DND-41 (cell line): Measurements from ENCODE around the gene HEXIM1.

Source experiments
- ATAC-seq: fragments of 200-7000 bp; cut with Tn5 transposase; 3 replicates; pipeline ENCODE4 v1.9.1; 2021; ENCODE audit warnings: low read depth; ENCODE audit not compliant: insufficient read depth
- DNase-seq: peaks from one replicate; pipeline ENCODE4 v3.0.0-alpha.2; 2020
- H2AFZ ChIP-seq: 2 replicates; pipeline ENCODE4 v1.6.0; 2012; ENCODE audit warnings: low read depth, low read length
- H3K27ac ChIP-seq: 2 replicates; pipeline ENCODE4 v1.5.1; 2012; ENCODE audit warnings: low read length, inconsistent platforms
- H3K27me3 ChIP-seq: fragments of 200-600 bp; sonication (generic); 2 replicates; pipeline ENCODE4 v1.6.0; 2012; ENCODE audit warnings: low read length, mild to moderate bottlenecking, inconsistent platforms; ENCODE audit not compliant: insufficient read depth, poor library complexity
- H3K36me3 ChIP-seq: 2 replicates; pipeline ENCODE4 v1.5.1; 2012; ENCODE audit warnings: low read length, inconsistent platforms; ENCODE audit not compliant: insufficient read depth
- H3K4me1 ChIP-seq: 2 replicates; pipeline ENCODE4 v1.5.1; 2012; ENCODE audit warnings: mild to moderate bottlenecking, low read length; ENCODE audit not compliant: insufficient read depth
- H3K4me2 ChIP-seq: 2 replicates; pipeline ENCODE4 v1.6.0; 2012; ENCODE audit warnings: mild to moderate bottlenecking, moderate library complexity, low read length, inconsistent platforms; ENCODE audit not compliant: insufficient read depth
- H3K4me3 ChIP-seq, 2 experiments: fragments of 200-600 bp in 1 of 2; shearing (Covaris generic) in 1 of 2; 2 replicates each; pipeline ENCODE4 v1.5.1; 2012 to 2016; ENCODE audit warnings: inconsistent platforms in 2 of 2, low read length in 2 of 2, mild to moderate bottlenecking in 2 of 2, low read depth in 1 of 2, moderate library complexity in 1 of 2
- H3K79me2 ChIP-seq: 2 replicates; pipeline ENCODE4 v1.6.0; 2012; ENCODE audit warnings: low read length, inconsistent platforms; ENCODE audit not compliant: insufficient read depth
- H3K9ac ChIP-seq: 2 replicates; pipeline ENCODE4 v1.6.0; 2012; ENCODE audit warnings: low read depth, mild to moderate bottlenecking, inconsistent platforms, low read length, moderate library complexity
- H3K9me3 ChIP-seq: 2 replicates; pipeline ENCODE4 v1.5.1; 2012; ENCODE audit warnings: low read length, moderate library complexity, mild to moderate bottlenecking, inconsistent platforms; ENCODE audit not compliant: insufficient read depth, severe bottlenecking
- H4K20me1 ChIP-seq: 2 replicates; pipeline ENCODE4 v1.6.0; 2012; ENCODE audit warnings: low read length; ENCODE audit not compliant: insufficient read depth
- CTCF ChIP-seq: IDR thresholded peaks from 2 replicates; pipeline ENCODE4 v1.5.1; 2012; ENCODE audit warnings: borderline replicate concordance, low read length, moderate library complexity, mild to moderate bottlenecking; ENCODE audit not compliant: poor library complexity, severe bottlenecking; ENCODE audit errors: extremely low read depth
- EZH2 ChIP-seq: IDR thresholded peaks from 3 replicates; pipeline ENCODE4 v1.6.1; 2012; ENCODE audit warnings: borderline replicate concordance, low read depth, mild to moderate bottlenecking, moderate library complexity, low read length, inconsistent platforms; ENCODE audit not compliant: severe bottlenecking

Gene HEXIM1

GRCh38 chr17:45108051-45108450 lies 40.2 kb upstream of the HEXIM1 start:
- no peaks in the 10 kb centered on the region for H3K9me3 ChIP-seq
- no peak overlapping the region for H3K9ac ChIP-seq
- H3K4me3 ChIP-seq = no peak overlapping the region
- H3K79me2 ChIP-seq = no peaks in the 10 kb centered on the region
- H3K36me3 ChIP-seq = peaks cover 61% of the 10 kb centered on the region
- no peak overlapping the region for H3K4me2 ChIP-seq
- H3K27ac ChIP-seq = no peak overlapping the region
- H4K20me1 ChIP-seq = peaks cover 20% of the 10 kb centered on the region; the same call in 1 of the 2 replicates
- H3K27me3 ChIP-seq = no peaks in the 10 kb centered on the region
- no peaks in the 10 kb centered on the region for H3K4me1 ChIP-seq
- H2AFZ ChIP-seq = no peak overlapping the region
- no peak for TF ChIP-seq EZH2
- TF ChIP-seq CTCF = no peak
- ATAC-seq (no peak), DNase-seq (no peak)

- Histone ChIP-seq H3K4me1 (no peaks in the 10 kb centered on the region), H3K36me3 (peaks cover 53% of the 10 kb centered on the region), H2AFZ (no peak overlapping the region), H3K9me3 (no peaks in the 10 kb centered on the region), H3K27ac (no peak overlapping the region), H3K9ac (no peak overlapping the region), H3K27me3 (no peaks in the 10 kb centered on the region), H3K79me2 (no peaks in the 10 kb centered on the region), H4K20me1 (peaks cover 20% of the 10 kb centered on the region; the same call in 1 of the 2 replicates), H3K4me3 (no peak overlapping the region), H3K4me2 (no peak overlapping the region)
- ATAC-seq (no peak), DNase-seq (no peak)
- TF ChIP-seq CTCF (no peak), EZH2 (no peak)
These were observed 39.4 kb upstream of the HEXIM1 start for GRCh38 chr17:45108595-45109521.

- Histone ChIP-seq H3K27me3 (no peaks in the 10 kb centered on the region), H3K27ac (no peak overlapping the region), H3K36me3 (peaks cover 32% of the 10 kb centered on the region), H3K9me3 (no peaks in the 10 kb centered on the region), H3K79me2 (no peaks in the 10 kb centered on the region), H2AFZ (no peak overlapping the region), H3K4me3 (no peak overlapping the region), H4K20me1 (peaks cover 20% of the 10 kb centered on the region; the same call in 1 of the 2 replicates), H3K4me2 (no peak overlapping the region), H3K9ac (no peak overlapping the region), H3K4me1 (no peaks in the 10 kb centered on the region)
- TF ChIP-seq EZH2 = no peak
- peak; percentile 22 for TF ChIP-seq CTCF
- DNase-seq (no peak), ATAC-seq (peak; percentile 20; the same call in 1 of the 3 replicates)
These were observed 37.3 kb upstream of the HEXIM1 start for GRCh38 chr17:45110676-45111611.
